Activated CD4-positive, alpha-beta T cell treated with anti-CD3 and anti-CD28 coated beads for 4 hours (primary cell): Measurements from ENCODE around the gene DUSP19.

Experiments
- DNase-seq, 2 donors: peaks; one replicate each; pipeline ENCODE4 v3.0.0-alpha.2; 2020

Gene DUSP19

GRCh38 chr2:183126635-183127034, 48.1 kb downstream of the DUSP19 start:
- DNase-seq, result no peak

- no peak for DNase-seq
Measured at GRCh38 chr2:183134016-183134415, 55.5 kb downstream of the DUSP19 start.

GRCh38 chr2:183148955-183149354, 70.4 kb downstream of the DUSP19 start:
- no peak for DNase-seq

GRCh38 chr2:183149489-183149888, 70.9 kb downstream of the DUSP19 start:
- no peak for DNase-seq
